Endothelial cell of umbilical vein (primary cell): ENCODE data around the gene C2.

Experiments
- CTCF ChIP-seq, 2 donors: IDR thresholded peaks; 1 replicate in 1 of 2; 2 replicates in 1 of 2; pipeline ENCODE4 v1.5.1; 2011; ENCODE audit warnings: low read length in 2 of 2, mild to moderate bottlenecking in 2 of 2, moderate library complexity in 2 of 2, control low read depth in 1 of 2, inconsistent platforms in 1 of 2, low read depth in 1 of 2; ENCODE audit not compliant: insufficient read depth in 1 of 2; ENCODE audit errors: extremely low read depth in 1 of 2
- EZH2 ChIP-seq: IDR thresholded peaks from 2 replicates; pipeline ENCODE4 v1.6.1; 2012; ENCODE audit warnings: borderline replicate concordance, low read depth, mild to moderate bottlenecking, moderate library complexity, low read length, inconsistent platforms; ENCODE audit not compliant: severe bottlenecking
- FOS ChIP-seq: IDR thresholded peaks from 2 replicates; pipeline ENCODE4 v1.6.1; 2011; ENCODE audit warnings: mild to moderate bottlenecking, low read length, moderate library complexity, borderline replicate concordance; ENCODE audit not compliant: insufficient read depth
- GATA2 ChIP-seq: IDR thresholded peaks from 2 replicates; pipeline ENCODE4 v1.7.0; 2011; ENCODE audit warnings: low read depth, mild to moderate bottlenecking, moderate library complexity, mixed read lengths, low read length; ENCODE audit not compliant: insufficient read length, insufficient read depth
- JUN ChIP-seq: IDR thresholded peaks from 2 replicates; pipeline ENCODE4 v1.6.1; 2011; ENCODE audit warnings: borderline replicate concordance, low read depth; ENCODE audit not compliant: insufficient read length, insufficient read depth
- MAX ChIP-seq: IDR thresholded peaks from 2 replicates; pipeline ENCODE4 v1.6.1; 2011; ENCODE audit not compliant: insufficient read depth, insufficient read length
- MYC ChIP-seq: IDR thresholded peaks from one replicate; pipeline ENCODE4 v1.6.1; 2011; ENCODE audit warnings: mild to moderate bottlenecking, low read depth, low read length
- POLR2A ChIP-seq: IDR thresholded peaks from 2 replicates; pipeline ENCODE4 v1.6.1; 2012; ENCODE audit warnings: low read depth, mild to moderate bottlenecking, control low read depth, low read length
- POLR2AphosphoS5 ChIP-seq: IDR thresholded peaks from 2 replicates; pipeline ENCODE4 v1.6.1; 2012; ENCODE audit warnings: low read depth, mild to moderate bottlenecking, control low read depth, low read length, moderate library complexity; ENCODE audit not compliant: insufficient read depth

GRCh38 chr6:31884528-31885035, 42.9 kb upstream of the C2 start:
- TF ChIP-seq EZH2: no peak
- TF ChIP-seq POLR2AphosphoS5: no peak
- TF ChIP-seq CTCF (IDR thresholded peaks at IDR 0.05; ENCODE audit: extremely low read depth in 1 of 2, insufficient read depth in 1 of 2, low read depth in 1 of 2, low read length in 2 of 2): no peak
- no peak for TF ChIP-seq POLR2A
- TF ChIP-seq MYC: no peak
- no peak for TF ChIP-seq FOS
- TF ChIP-seq MAX: no peak
- no peak for TF ChIP-seq GATA2
- TF ChIP-seq JUN: no peak
